ENCODE results near the gene CNTNAP2.

GRCh38 chr7:146902728-146903127, 786.1 kb downstream of the CNTNAP2 start:
- no peak for TF ChIP-seq POLR2A (IDR thresholded peaks at IDR 0.05; ENCODE audit: low read depth, low read length)
- no peak for TF ChIP-seq SPI1 (IDR thresholded peaks at IDR 0.05; ENCODE audit: low read depth, low read length)
